ENCODE results near the gene PXK. TPM values are rescaled to one million over a fixed set of nuclear protein-coding genes. Genes with fewer than 3 reads are reported as not detected.

Gene PXK
- polyA plus RNA-seq, 1 donor (not counting 4 experiments of a cell fraction or from before 2014, with no cell fraction given), result 12.2 TPM

DNA sequence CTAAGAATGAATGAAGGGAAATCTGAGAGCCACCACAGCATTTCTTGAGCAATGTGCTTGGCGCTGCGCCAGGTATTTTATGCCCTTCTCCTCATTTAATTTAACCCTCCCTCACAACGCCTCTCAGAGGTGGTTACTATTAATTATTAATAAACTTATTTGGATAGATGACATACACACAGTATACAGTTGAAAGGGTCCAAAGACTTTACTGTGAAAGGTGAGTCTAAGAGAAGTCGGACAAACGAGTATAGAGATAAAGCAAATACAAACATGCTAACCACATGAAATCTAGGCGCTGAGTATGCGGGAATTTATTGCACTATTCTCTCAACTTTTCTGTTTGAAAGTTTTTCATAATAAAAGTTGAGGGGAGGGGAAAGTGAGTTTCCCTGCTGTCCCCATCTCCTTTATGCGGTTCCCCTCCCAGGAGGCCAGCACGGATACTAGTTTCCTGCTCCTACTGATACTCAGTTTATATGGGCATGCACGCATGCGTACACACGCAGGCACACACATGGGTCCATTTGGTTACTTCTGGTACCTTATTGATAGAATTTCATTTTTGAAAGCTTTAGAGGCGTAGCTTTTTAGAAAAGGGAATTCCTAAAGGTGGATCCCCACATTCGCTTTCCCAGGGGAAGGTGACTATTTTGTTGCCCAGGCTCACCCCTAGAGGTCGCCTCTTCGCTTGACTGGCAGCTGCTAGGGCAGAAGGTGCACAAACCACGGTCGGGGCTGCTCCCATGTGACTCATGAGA is 130.7 kb downstream of the PXK start:
- Histone ChIP-seq H3K9me3 (ENCODE audit: control insufficient read depth, low read depth, low read length) (no peaks in the 10 kb centered on the region), H3K9me1 (ENCODE audit: control insufficient read depth, extremely low read depth, insufficient read depth, low read length) (no peaks in the 10 kb centered on the region), H3K4me1 (ENCODE audit: control insufficient read depth, extremely low read depth, insufficient read depth, low read length) (peaks cover 5% of the 10 kb centered on the region), H3K4me3 (ENCODE audit: control insufficient read depth in 2 of 3, extremely low read depth in 1 of 3, insufficient read depth in 2 of 3, low read depth in 1 of 3, low read length in 3 of 3) (peak overlapping the region in 1 of 3 experiments; percentile 19), H3K4me2 (ENCODE audit: control insufficient read depth, extremely low read depth, insufficient read depth, low read depth, low read length) (peak overlapping the region; percentile 50), H3K79me2 (ENCODE audit: control insufficient read depth, insufficient read depth, low read length) (no peaks in the 10 kb centered on the region), H2AFZ (ENCODE audit: control insufficient read depth, low read length) (peak overlapping the region; percentile 20), H3K27me3 (ENCODE audit: control insufficient read depth, extremely low read depth, insufficient read depth, low read length) (no peaks in the 10 kb centered on the region), H3K36me3 (ENCODE audit: control insufficient read depth in 2 of 2, extremely low read depth in 1 of 2, insufficient read depth in 2 of 2, low read length in 2 of 2) (no peaks in the 10 kb centered on the region), H3K27ac (ENCODE audit: control insufficient read depth, insufficient read depth, low read length) (no peak overlapping the region), H3K9ac (ENCODE audit: control insufficient read depth, extremely low read depth, insufficient read depth, low read length) (no peak overlapping the region), H4K20me1 (ENCODE audit: control insufficient read depth, extremely low read depth, insufficient read depth, low read length) (no peaks in the 10 kb centered on the region)
- peak; percentile 60 for DNase-seq (ENCODE audit: low read depth, low spot score)
- TF ChIP-seq CTCF (optimal IDR thresholded peaks at IDR 0.05 in 1 of 3, IDR thresholded peaks at IDR 0.05 in 1 of 3, conservative IDR thresholded peaks at IDR 0.05 in 1 of 3; ENCODE audit: extremely low read depth in 1 of 3, insufficient read depth in 2 of 3, low read length in 3 of 3) (peak; percentile 94 to 97 (median 94)), EZH2 (IDR thresholded peaks at IDR 0.05; ENCODE audit: low read length) (no peak)
- dilution Hi-C loops (cut with MboI; ENCODE audit: extremely low pct_ligation_motif_present, low sequenced_read_pairs), result no loop called here
- FAIRE-seq, result peak; percentile 89

DNA sequence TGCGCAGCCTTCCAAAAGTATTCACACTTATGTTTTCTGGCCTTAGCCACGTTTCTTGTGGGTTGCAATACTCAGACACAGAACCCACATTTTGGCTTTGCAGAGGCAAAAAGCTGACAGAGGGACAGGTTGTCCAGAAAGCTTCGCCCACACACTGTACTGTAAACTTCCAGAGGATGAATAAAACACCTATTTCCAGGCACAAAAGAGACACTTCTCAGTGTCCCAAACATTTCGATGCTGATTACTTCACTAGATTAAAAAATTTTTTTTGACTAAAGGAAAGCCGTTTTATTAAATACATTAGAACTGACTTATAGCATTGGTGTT is 131.2 kb downstream of the PXK start:
- H3K9me1 ChIP-seq (ENCODE audit: control insufficient read depth, extremely low read depth, insufficient read depth, low read length), result no peaks in the 10 kb centered on the region
- H3K27me3 ChIP-seq (ENCODE audit: control insufficient read depth, extremely low read depth, insufficient read depth, low read length), result no peaks in the 10 kb centered on the region
- no peaks in the 10 kb centered on the region for H3K36me3 ChIP-seq (ENCODE audit: control insufficient read depth in 2 of 2, extremely low read depth in 1 of 2, insufficient read depth in 2 of 2, low read length in 2 of 2)
- TF ChIP-seq EZH2 (IDR thresholded peaks at IDR 0.05; ENCODE audit: low read length) (no peak), CTCF (optimal IDR thresholded peaks at IDR 0.05 in 1 of 3, IDR thresholded peaks at IDR 0.05 in 1 of 3, conservative IDR thresholded peaks at IDR 0.05 in 1 of 3; ENCODE audit: extremely low read depth in 1 of 3, insufficient read depth in 2 of 3, low read length in 3 of 3) (no peak)
- peak overlapping the region; percentile 50 for H3K4me2 ChIP-seq (ENCODE audit: control insufficient read depth, extremely low read depth, insufficient read depth, low read depth, low read length)
- no peak for FAIRE-seq
- H3K4me3 ChIP-seq (ENCODE audit: control insufficient read depth in 2 of 3, extremely low read depth in 1 of 3, insufficient read depth in 2 of 3, low read depth in 1 of 3, low read length in 3 of 3), result no peak overlapping the region
- H4K20me1 ChIP-seq (ENCODE audit: control insufficient read depth, extremely low read depth, insufficient read depth, low read length), result no peaks in the 10 kb centered on the region
- H3K9ac ChIP-seq (ENCODE audit: control insufficient read depth, extremely low read depth, insufficient read depth, low read length), result no peak overlapping the region
- H3K4me1 ChIP-seq (ENCODE audit: control insufficient read depth, extremely low read depth, insufficient read depth, low read length), result peaks cover 5% of the 10 kb centered on the region
- no peak overlapping the region for H3K27ac ChIP-seq (ENCODE audit: control insufficient read depth, insufficient read depth, low read length)
- no peak for DNase-seq (ENCODE audit: low read depth, low spot score)
- dilution Hi-C loops (cut with MboI; ENCODE audit: extremely low pct_ligation_motif_present, low sequenced_read_pairs), result no loop called here
- no peak overlapping the region for H2AFZ ChIP-seq (ENCODE audit: control insufficient read depth, low read length)
- H3K9me3 ChIP-seq (ENCODE audit: control insufficient read depth, low read depth, low read length), result no peaks in the 10 kb centered on the region
- no peaks in the 10 kb centered on the region for H3K79me2 ChIP-seq (ENCODE audit: control insufficient read depth, insufficient read depth, low read length)

Measured in keratinocyte (primary cell).